ENCODE data around the gene PRKCA.

GRCh38 chr17:66704858-66705520 is 402.6 kb downstream of the PRKCA start:
- no peak for TF ChIP-seq CTCF (IDR thresholded peaks at IDR 0.05; ENCODE audit: insufficient read depth, low read length)
- TF ChIP-seq POLR2AphosphoS5 (IDR thresholded peaks at IDR 0.05; ENCODE audit: low read depth) = no peak
- TF ChIP-seq GABPA (IDR thresholded peaks at IDR 0.05; ENCODE audit: low read depth) = no peak

Data from HL-60 (cell line).